Colon (tissue), 2 donors: ENCODE data around the gene EIF4ENIF1.
"Not testable (repeated sequence)": the region's sequence is repeated elsewhere in the genome, so short reads cannot be mapped to it uniquely, and the experiment has no call there.

Experiments
- FAIRE-seq: peaks from 2 replicates; lab custom pipeline; 2012; peaks lifted over from hg19 to GRCh38; lab: Jason Lieb, UNC
- donor health status: control.
- donor health status: control.

EIF4ENIF1 gene

GRCh38 chr22:31489632-31490495, at the start of gene EIF4ENIF1:
Gene EIF4ENIF1, minus strand, starts transcription at chr22:31489842. Its CDS starts 1,124 bp downstream, at chr22:31488718.
- FAIRE-seq: no peak

GRCh38 chr22:31538815-31539214, 49.2 kb upstream of the EIF4ENIF1 start:
- no peak for FAIRE-seq

- FAIRE-seq: no peak
Measured at GRCh38 chr22:31537019-31537535, 47.4 kb upstream of the EIF4ENIF1 start.

- FAIRE-seq: no peak
Measured at GRCh38 chr22:31533374-31533773, 43.7 kb upstream of the EIF4ENIF1 start.

GRCh38 chr22:31532060-31532459, 42.4 kb upstream of the EIF4ENIF1 start:
- no peak for FAIRE-seq

- FAIRE-seq: no peak
Measured at GRCh38 chr22:31530823-31531195, 41.2 kb upstream of the EIF4ENIF1 start.

- FAIRE-seq: no peak
Measured at GRCh38 chr22:31526270-31526669, 36.6 kb upstream of the EIF4ENIF1 start.

GRCh38 chr22:31524132-31524531, 34.5 kb upstream of the EIF4ENIF1 start:
- FAIRE-seq: not testable (repeated sequence)

GRCh38 chr22:31520051-31520450, 30.4 kb upstream of the EIF4ENIF1 start:
- no peak for FAIRE-seq

- no peak for FAIRE-seq
Measured at GRCh38 chr22:31509061-31509762, 19.6 kb upstream of the EIF4ENIF1 start.

GRCh38 chr22:31508536-31508935, 18.9 kb upstream of the EIF4ENIF1 start:
- FAIRE-seq: no peak

- not testable (repeated sequence) for FAIRE-seq
Measured at GRCh38 chr22:31507517-31507916, 17.9 kb upstream of the EIF4ENIF1 start.

GRCh38 chr22:31504282-31504681, 14.6 kb upstream of the EIF4ENIF1 start:
- FAIRE-seq: no peak

- no peak for FAIRE-seq
Measured at GRCh38 chr22:31503211-31503964, 13.7 kb upstream of the EIF4ENIF1 start.

GRCh38 chr22:31501738-31502137, 12.1 kb upstream of the EIF4ENIF1 start:
- no peak for FAIRE-seq

GRCh38 chr22:31497148-31497938, 7.7 kb upstream of the EIF4ENIF1 start:
- no peak for FAIRE-seq

GRCh38 chr22:31496735-31497146, 7.1 kb upstream of the EIF4ENIF1 start:
- FAIRE-seq: no peak

- no peak for FAIRE-seq
Measured at GRCh38 chr22:31496007-31496734, 6.5 kb upstream of the EIF4ENIF1 start, which contains the start of gene SFI1. Gene SFI1, plus strand, starts transcription at chr22:31496536. Its CDS starts 11,749 bp downstream, at chr22:31508285.

- no peak for FAIRE-seq
Measured at GRCh38 chr22:31495343-31495742, 5.7 kb upstream of the EIF4ENIF1 start.

GRCh38 chr22:31493355-31493754, 3.7 kb upstream of the EIF4ENIF1 start:
- not testable (repeated sequence) for FAIRE-seq

- no peak for FAIRE-seq
Measured at GRCh38 chr22:31492151-31492550, 2.5 kb upstream of the EIF4ENIF1 start.
